ENCODE data around the gene TMX2. TPM values are rescaled to one million over a fixed set of nuclear protein-coding genes. Genes with fewer than 3 reads are reported as not detected.
A peak's percentile ranks its signal among the peaks of the same experiment; 100 is the strongest.

The TMX2 gene
- total and polyA plus RNA-seq, 9 of the 15 experiments (the other 6 are each of a cell fraction or from before 2014, with no cell fraction given) = 176 to 433 (median 227) TPM

DNA sequence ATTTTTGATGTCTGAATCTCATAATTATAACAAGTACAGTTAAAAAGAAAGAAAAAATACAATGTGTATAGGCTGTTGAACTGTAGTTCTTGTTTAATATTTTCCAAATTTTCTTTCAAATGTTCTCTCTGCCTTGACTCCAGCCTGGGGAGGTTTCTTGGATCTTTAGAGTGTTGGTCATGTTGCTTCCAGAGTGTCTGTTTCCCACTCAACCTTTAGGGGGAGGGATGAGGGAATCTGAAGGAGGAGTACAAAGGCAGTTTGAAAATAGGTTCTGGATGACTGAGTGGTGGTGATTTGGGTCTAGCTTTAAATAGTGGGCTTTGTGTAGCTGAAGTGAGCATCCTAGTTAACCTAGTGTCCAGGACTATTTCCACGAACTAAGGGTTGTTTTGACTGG lies 51.2 kb downstream of the TMX2 start:
- H4K20me1 ChIP-seq (replicated peaks; ENCODE audit: control insufficient read depth, insufficient read depth, low read length) = peaks cover 7% of the 10 kb centered on the region
- H3K9ac ChIP-seq (ENCODE audit: insufficient read depth in 1 of 2, low read depth in 2 of 2, low read length in 2 of 2) = peak overlapping the region; percentile 1 to 95; a peak in 2 of 4 replicates
- DNase-seq (ENCODE audit: extremely low read depth in 1 of 4, low spot score in 3 of 4) = peak; percentile 34 to 54 (median 47)
- H3K36me3 ChIP-seq (ENCODE audit: control insufficient read depth, insufficient read depth, low read length) = peaks cover 7% of the 10 kb centered on the region; the same call in 1 of the 3 replicates
- H3K4me1 ChIP-seq (replicated peaks in 1 of 2; ENCODE audit: control insufficient read depth in 2 of 2, insufficient read depth in 2 of 2, low read length in 2 of 2) = peaks cover 7 to 22% of the 10 kb centered on the region in 2 experiments; a peak in 4 of 5 replicates
- H3K9me3 ChIP-seq (replicated peaks; ENCODE audit: control insufficient read depth, insufficient read depth, low read depth, low read length) = no peaks in the 10 kb centered on the region
- TF ChIP-seq RAD21 (CRISPR knock-in tag; conservative IDR thresholded peaks at IDR 0.05 in 1 of 2, IDR thresholded peaks at IDR 0.05 in 1 of 2) = peak in 1 of 2 experiments; percentile 16; a peak in 1 of 4 replicates
- TF ChIP-seq HDAC1 (IDR thresholded peaks at IDR 0.05) = peak in 1 of 2 experiments; percentile 52; a peak in 1 of 4 replicates
- peak in 1 of 2 experiments; percentile 22; a peak in 1 of 4 replicates for TF ChIP-seq MLLT1 (IDR thresholded peaks at IDR 0.05)
- no peak for TF ChIP-seq SIRT6 (IDR thresholded peaks at IDR 0.05; ENCODE audit: low read depth, low read length)
- TF ChIP-seq FUS (optimal IDR thresholded peaks at IDR 0.05; ENCODE audit: low read depth, low read length) = no peak
- TF ChIP-seq HDAC6 (IDR thresholded peaks at IDR 0.05; ENCODE audit: low read depth, low read length) = no peak
- peak in 2 of 3 experiments; percentile 16 to 17; a peak in 1 of 6 replicates for TF ChIP-seq CTCF (IDR thresholded peaks at IDR 0.05 in 2 of 3, conservative IDR thresholded peaks at IDR 0.05 in 1 of 3; ENCODE audit: insufficient read depth in 2 of 3, low read depth in 1 of 3, low read length in 3 of 3)
- peak; percentile 77 for TF ChIP-seq ZNF766 (CRISPR knock-in tag; conservative IDR thresholded peaks at IDR 0.05)
- no peaks in the 10 kb centered on the region for H3K9me1 ChIP-seq (ENCODE audit: control insufficient read depth, insufficient read depth, low read length)
- no TSS peak for BruUV-seq (replicated peaks)
- peak; percentile 70 for ATAC-seq
- H3K4me2 ChIP-seq (ENCODE audit: insufficient read depth, low read length) = peak overlapping the region; percentile 79
- peak; percentile 55 for FAIRE-seq
- POLR2A ChIA-PET = interaction anchor here (0.7 to 6.2 kb wide), 8 partner anchors 9 to 51 kb away, joined by 3 to 88 read pairs (median 10); partner anchors contain the start of genes BTBD18, MED19, SELENOH and TMX2
- H3K4me3 ChIP-seq = peak overlapping the region; percentile 62
- no peak overlapping the region for H3K27ac ChIP-seq (ENCODE audit: extremely low read depth, low read depth, low read length)
- intact Hi-C loops (cut with micrococcal nuclease) (loop anchor here (2.0 to 5.0 kb wide), 2 partner anchors 15 to 34 kb away; no protein-coding TSS in a partner anchor), in situ Hi-C loops (cut with MboI) (no loop called here)
- H3K79me2 ChIP-seq (ENCODE audit: control insufficient read depth, insufficient read depth, low read length) = peaks cover 67% of the 10 kb centered on the region
- WGBS (ENCODE audit: insufficient coverage, low coverage, missing lambda C conversion rate) = 6% methylated on average over 1 of the region's 1 CpG
- H3K27me3 ChIP-seq (ENCODE audit: control insufficient read depth in 2 of 2, insufficient read depth in 2 of 2, low read length in 2 of 2) = no peaks in the 10 kb centered on the region
- CTCF ChIA-PET (ENCODE audit: low intra/inter-chr PET ratio) = no interaction called here
- H2AFZ ChIP-seq (ENCODE audit: low read depth, low read length) = no peak overlapping the region
